GM12891 (cell line): ENCODE data around the gene MYO9A.

Experiments
- DNase-seq: peaks from one replicate; pipeline ENCODE4 v3.0.0; 2011; ENCODE audit warnings: low spot score; ENCODE audit not compliant: insufficient read length
- FAIRE-seq: peaks from 2 replicates; lab custom pipeline; 2011; peaks lifted over from hg19 to GRCh38; lab: Jason Lieb, UNC
- PAX5 ChIP-seq: IDR thresholded peaks from 2 replicates; pipeline ENCODE4 v1.6.1; 2011; ENCODE audit warnings: low read length, moderate library complexity, mild to moderate bottlenecking; ENCODE audit not compliant: insufficient read depth, severe bottlenecking
- POLR2A ChIP-seq: IDR thresholded peaks from 2 replicates; pipeline ENCODE4 v1.6.1; 2011; ENCODE audit warnings: low read depth, low read length, control low read depth
- POLR2AphosphoS5 ChIP-seq: IDR thresholded peaks from 2 replicates; pipeline ENCODE4 v1.6.1; 2011; ENCODE audit warnings: low read depth, low read length, control low read depth
- POU2F2 ChIP-seq: IDR thresholded peaks from 2 replicates; pipeline ENCODE4 v1.6.1; 2011; ENCODE audit warnings: low read depth, mild to moderate bottlenecking, control low read depth, low read length, moderate library complexity
- SPI1 ChIP-seq: IDR thresholded peaks from 2 replicates; pipeline ENCODE4 v1.6.1; 2011; ENCODE audit warnings: low read depth, low read length, control low read depth
- TAF1 ChIP-seq: IDR thresholded peaks from 2 replicates; pipeline ENCODE4 v1.6.1; 2011; ENCODE audit warnings: low read depth, low read length, control low read depth

MYO9A gene

DNA sequence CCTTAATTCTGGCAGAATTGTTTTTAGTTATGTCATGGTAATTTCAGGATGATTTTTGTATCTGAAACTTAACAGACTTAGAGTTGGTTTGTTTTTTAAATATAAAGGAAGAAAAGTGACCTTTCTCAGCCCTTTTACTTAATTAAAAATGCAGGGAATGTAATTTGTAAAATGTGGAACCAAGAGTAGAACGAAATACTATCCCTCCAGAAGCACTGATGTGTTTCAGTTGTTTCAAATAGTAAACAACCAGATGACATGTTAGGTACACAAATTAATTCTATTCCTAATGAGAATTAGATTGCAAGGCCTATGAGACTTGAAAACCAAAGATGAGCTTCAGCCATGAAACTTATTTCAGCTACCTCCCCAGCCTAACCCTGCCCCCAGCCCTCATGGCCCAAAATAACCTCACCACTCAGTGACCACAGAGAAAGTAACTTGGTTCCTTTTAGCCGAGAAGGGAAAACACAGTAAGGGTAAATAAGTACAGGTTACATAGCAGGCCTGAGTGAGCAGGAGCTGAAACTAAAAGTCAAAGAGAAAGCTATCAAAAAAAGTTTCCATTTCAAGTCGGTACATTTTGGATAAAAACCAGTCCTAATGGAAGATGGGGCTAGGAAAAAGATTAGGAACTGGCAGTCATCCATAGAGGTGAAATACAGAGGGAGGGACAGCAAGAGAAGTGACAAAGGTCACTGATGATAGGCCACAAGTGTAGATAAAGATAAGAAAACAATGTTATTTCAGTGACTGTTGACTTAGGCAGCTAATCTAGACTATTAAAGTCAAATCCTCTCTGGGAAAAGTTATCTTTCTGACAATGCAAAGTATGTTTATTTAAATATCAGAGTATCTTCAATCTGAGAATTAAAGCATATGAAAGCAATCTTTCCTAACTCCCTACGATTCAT, 23.5 kb upstream of the MYO9A start:
- peak; percentile 93 for FAIRE-seq
- DNase-seq = peak; percentile 68
- TF ChIP-seq TAF1 (no peak), POLR2AphosphoS5 (no peak), SPI1 (peak; percentile 12; the same call in 1 of the 2 replicates), PAX5 (no peak), POU2F2 (peak; percentile 85; the same call in 1 of the 2 replicates), POLR2A (no peak)

- TF ChIP-seq PAX5 (no peak), POLR2A (no peak), POU2F2 (no peak), POLR2AphosphoS5 (no peak), SPI1 (no peak), TAF1 (no peak)
- FAIRE-seq = no peak
- no peak for DNase-seq
These were observed 22.1 kb upstream of the MYO9A start for GRCh38 chr15:72140088-72140487.

GRCh38 chr15:72139667-72140066, 21.7 kb upstream of the MYO9A start:
- peak; percentile 68 for FAIRE-seq

DNA sequence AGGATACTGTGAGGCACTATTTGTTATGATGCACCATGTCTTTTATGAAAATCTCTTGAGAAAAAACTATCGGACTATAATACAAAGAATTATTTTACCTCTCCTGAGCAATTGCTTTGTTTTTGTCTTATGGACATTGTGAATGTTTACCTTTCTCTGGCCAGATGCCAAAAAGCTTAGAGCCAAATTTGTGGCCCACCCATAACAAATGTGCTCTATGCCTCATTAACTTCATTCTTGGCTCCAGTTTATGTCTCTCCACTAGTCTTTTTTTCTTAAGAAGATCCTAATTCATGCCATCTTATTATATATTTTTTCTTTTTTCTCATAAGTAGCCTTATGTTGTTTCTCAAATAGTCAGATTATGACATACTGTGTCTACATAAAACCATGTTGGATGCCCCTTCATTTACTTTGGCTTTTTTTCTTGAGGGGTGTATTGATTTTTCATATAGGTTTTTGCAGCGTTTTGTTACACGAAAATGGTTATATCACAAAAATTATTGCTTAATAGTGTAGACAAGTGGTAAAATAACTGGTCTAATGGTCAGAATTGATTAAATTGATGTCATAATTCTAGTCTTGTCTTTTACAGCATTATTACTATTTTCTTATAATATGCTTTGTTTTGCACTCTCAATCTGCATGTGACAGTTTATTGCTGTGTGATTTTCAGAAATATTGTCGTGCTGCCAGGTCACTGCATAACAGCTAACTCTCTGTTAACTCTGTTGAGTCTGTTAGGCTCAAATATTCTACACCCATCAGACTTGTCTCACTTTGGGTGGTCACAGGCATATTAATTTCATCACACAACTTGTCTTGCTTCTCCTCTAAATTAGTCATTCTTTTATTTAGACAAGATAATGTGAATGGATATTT, 18.5 kb upstream of the MYO9A start:
- TF ChIP-seq SPI1 (no peak), POLR2AphosphoS5 (no peak), POU2F2 (no peak), TAF1 (no peak), PAX5 (no peak), POLR2A (no peak)
- DNase-seq = no peak
- FAIRE-seq = no peak

More at GRCh38 chr15:72139667-72140066, 21.7 kb upstream of the MYO9A start:
- no peak for DNase-seq
- TF ChIP-seq POLR2A (no peak), SPI1 (no peak), POLR2AphosphoS5 (no peak), POU2F2 (no peak), PAX5 (no peak), TAF1 (no peak)

- no peak for FAIRE-seq
These were observed 17.8 kb upstream of the MYO9A start for GRCh38 chr15:72135719-72136118.

DNA sequence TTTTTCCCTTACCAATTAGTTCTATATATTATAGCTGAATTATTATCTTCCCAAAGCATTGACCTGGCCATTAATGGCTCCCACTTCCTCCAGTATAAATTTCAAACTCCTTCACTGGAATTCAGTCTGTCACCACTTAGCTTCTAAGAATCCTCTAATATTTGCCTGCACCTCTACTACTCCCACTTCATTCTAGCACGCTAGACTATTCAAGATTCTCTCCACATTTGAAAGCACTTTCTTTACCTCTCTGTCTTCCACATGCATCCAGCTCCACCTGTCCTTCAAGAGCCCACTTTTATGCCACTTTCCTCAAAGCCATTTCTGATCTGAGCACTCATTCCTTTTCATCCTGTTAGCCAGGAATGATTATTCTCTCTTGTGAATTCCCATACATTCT, 15.3 kb upstream of the MYO9A start:
- FAIRE-seq (no peak), DNase-seq (no peak)
- no peak for TF ChIP-seq PAX5
- TF ChIP-seq POU2F2 = no peak
- TF ChIP-seq POLR2AphosphoS5 = no peak
- no peak for TF ChIP-seq SPI1
- TF ChIP-seq POLR2A = no peak
- TF ChIP-seq TAF1 = no peak

More at GRCh38 chr15:72135719-72136118, 17.8 kb upstream of the MYO9A start:
- no peak for DNase-seq
- no peak for TF ChIP-seq SPI1
- no peak for TF ChIP-seq POLR2A
- no peak for TF ChIP-seq POLR2AphosphoS5
- TF ChIP-seq TAF1 = no peak
- no peak for TF ChIP-seq PAX5
- TF ChIP-seq POU2F2 = no peak

GRCh38 chr15:72131922-72132321, 14.0 kb upstream of the MYO9A start:
- TF ChIP-seq POLR2A = no peak
- no peak for DNase-seq
- FAIRE-seq = peak; percentile 35

DNA sequence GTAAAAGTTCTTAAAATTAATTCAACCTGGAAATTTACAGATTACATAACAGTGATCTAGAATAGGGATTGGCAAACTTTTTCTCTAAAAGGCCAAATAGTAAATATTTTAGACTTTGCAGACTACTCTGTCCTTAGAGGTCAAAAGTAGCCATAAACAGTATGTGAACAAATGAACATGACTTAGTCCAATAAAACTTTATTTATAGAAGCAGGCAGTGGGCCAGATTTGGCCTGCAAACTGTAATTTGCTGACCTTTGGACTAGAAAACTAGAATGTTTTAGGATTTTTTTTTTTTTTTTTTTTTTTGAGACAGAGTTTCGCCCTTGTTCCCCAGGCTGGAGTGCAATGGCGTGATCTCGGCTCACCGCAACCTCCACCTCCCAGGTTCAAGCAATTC, 12.3 kb upstream of the MYO9A start:
- TF ChIP-seq POU2F2 (no peak), TAF1 (no peak), SPI1 (no peak)
- DNase-seq (no peak), FAIRE-seq (no peak)

- no peak for FAIRE-seq
- TF ChIP-seq POLR2AphosphoS5 (no peak), POLR2A (no peak), PAX5 (no peak), POU2F2 (no peak), TAF1 (no peak), SPI1 (no peak)
- DNase-seq = no peak
These were observed 10.4 kb upstream of the MYO9A start for GRCh38 chr15:72128359-72128758.

GRCh38 chr15:72127724-72128322, 9.9 kb upstream of the MYO9A start:
- TF ChIP-seq PAX5 (no peak), POLR2AphosphoS5 (no peak), POLR2A (no peak), SPI1 (no peak), POU2F2 (no peak), TAF1 (no peak)
- DNase-seq (no peak), FAIRE-seq (no peak)
